LNCaP clone FGC (cell line): Measurements from ENCODE around the gene RAB28.
"Not testable (repeated sequence)": the region's sequence is repeated elsewhere in the genome, so short reads cannot be mapped to it uniquely, and the experiment has no call there.

ENCODE experiments used
- DNase-seq: peaks from one replicate; pipeline ENCODE4 v3.0.0-alpha.2; 2011; ENCODE audit warnings: low read depth
- H3K4me3 ChIP-seq: 2 replicates; pipeline ENCODE4 v1.5.1; 2011; ENCODE audit warnings: mild to moderate bottlenecking, low read depth, low read length, control low read depth
- CTCF ChIP-seq: IDR thresholded peaks from 2 replicates; pipeline ENCODE4 v1.5.1; 2012; ENCODE audit warnings: mild to moderate bottlenecking; ENCODE audit not compliant: control insufficient read depth, insufficient read depth; ENCODE audit errors: extremely low read depth

Gene RAB28

DNA sequence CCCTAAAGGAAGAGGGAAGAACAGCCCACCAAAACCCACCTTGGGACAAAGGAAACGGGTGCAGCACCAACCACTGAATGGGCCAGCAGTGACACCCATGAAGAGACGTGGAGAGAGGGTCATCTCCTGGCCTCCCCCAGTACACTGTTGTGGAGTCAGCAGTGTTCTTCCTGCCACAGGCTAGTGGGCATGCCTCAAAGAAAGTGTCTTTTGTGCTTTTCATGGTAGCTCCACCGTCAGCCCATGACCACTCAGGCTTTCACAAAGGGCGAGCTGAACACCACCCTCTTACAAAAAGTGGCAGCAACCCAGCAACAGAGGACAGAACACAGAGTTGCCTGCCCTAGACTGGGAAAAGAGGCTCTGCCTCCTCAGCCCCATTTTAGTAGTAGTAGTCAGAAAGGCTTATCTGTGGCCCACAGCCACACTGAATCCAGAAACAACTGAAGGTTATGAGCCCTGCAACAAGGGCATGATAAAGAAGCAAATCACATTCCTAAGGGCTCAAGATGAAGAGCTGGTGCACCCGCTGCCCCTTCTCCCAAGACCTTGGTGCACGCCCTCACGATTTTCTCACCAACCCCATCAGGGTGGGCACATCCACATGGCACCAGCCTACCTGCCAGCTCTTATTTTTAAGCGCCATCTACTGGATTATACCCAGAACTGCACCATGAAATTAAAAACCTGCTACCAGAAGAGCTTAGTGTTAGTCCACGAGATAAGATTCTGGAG, 53.1 kb downstream of the RAB28 start:
- no peak for DNase-seq
- H3K4me3 ChIP-seq = no peak overlapping the region
- TF ChIP-seq CTCF = 0 out of 2 replicates have a peak, but pooled peaks have one; percentile 11

DNA sequence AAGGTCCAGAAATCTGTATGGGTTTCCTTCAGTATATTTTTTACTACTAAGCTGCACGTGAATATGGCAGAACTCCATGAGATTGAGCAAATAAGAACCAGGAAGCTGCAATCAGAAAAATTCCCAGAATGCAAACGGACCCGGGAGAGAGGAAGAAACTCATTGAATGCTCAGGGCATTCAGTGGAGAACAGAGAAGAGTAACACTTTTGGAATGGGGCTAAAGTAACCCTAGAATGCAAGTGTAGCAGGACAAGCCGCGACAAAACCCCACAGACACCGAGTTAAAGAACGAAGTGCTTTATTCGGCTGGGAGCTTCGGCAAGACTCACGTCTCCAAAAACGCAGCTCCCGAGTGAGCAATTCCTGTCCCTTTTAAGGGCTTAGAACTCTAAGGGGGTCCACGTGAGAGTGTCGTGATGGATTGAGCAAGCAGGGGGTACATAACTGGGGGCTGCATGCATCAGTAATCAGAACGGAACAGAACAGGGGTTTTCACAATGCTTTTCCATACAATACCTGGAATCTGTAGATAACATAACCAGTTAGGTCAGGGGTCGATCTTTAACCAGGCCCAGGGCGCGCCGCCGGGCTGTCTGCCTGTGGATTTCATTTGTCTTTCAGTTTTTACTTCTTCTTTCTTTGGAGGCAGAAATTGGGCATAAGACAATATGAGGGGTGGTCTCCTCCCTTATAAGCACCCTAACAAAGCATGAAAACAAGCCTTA, 56.4 kb downstream of the RAB28 start:
- peak; percentile 50 for DNase-seq
- TF ChIP-seq CTCF = no peak
- H3K4me3 ChIP-seq = no peak overlapping the region

- no peak overlapping the region for H3K4me3 ChIP-seq
- DNase-seq = no peak
- no peak for TF ChIP-seq CTCF
Observed at GRCh38 chr4:13415068-13415785, 68.9 kb downstream of the RAB28 start.

GRCh38 chr4:13413729-13414437, 70.3 kb downstream of the RAB28 start:
- no peak for TF ChIP-seq CTCF
- no peak for DNase-seq
- H3K4me3 ChIP-seq = no peak overlapping the region

DNA sequence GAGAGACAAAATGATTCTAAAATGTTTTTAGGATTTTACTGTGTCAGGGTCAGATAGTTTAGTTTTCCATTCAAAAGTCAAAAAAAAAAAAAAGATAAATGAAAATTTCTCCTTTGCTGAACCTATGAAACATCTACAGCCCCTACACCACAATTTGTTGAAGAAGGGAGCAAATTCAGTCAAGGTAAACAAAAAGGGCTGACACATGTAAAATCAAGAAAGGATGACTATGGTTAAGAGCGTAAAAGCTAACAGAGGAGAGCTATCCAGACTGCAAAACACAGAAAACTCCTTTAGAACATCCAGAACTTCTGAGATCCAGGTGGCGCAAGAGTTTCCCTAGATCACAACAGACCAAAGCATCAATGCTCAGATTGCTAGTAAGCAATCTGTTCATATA, 72.2 kb downstream of the RAB28 start:
- no peak overlapping the region for H3K4me3 ChIP-seq
- TF ChIP-seq CTCF = no peak
- no peak for DNase-seq

DNA sequence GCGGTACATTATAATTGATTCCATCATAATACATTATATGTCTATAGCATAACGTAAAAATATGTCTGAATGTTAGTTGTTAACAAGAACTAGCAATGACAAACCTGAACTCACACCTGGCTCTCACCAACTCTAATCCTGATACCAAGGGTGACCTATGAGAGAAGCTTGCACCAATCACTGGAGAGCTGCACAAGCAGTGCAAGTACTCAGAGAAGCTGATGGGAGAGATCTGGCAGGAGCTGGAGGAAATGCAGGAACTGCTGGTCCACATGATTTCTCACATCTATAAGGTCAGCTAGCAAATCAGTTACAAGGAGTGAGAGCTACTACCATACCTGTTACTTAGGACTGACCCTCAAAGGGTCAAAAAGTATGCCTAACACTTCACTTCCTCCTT, 74.8 kb downstream of the RAB28 start:
- no peak overlapping the region for H3K4me3 ChIP-seq
- TF ChIP-seq CTCF = no peak
- no peak for DNase-seq

DNA sequence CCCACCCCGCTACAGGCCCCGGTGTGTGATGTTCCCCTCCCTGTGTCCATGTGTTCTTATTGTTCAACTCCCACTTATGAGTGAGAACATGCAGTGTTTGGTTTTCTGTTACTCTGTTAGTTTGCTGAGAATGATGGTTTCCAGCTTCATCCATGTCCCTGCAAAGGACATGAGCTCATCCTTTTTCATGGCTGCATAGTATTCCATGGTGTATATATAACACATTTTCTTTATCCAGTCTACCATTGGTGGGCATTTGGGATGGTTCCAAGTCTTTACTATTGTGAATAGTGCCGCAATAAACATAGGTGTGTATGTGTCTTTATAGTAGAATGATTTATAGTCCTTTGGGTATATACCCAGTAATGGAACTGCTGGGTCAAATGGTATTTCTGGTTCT, 78.0 kb downstream of the RAB28 start:
- H3K4me3 ChIP-seq, DNase-seq: not testable (repeated sequence)
